ENCODE data around the gene TAF11L14.
"Not testable (repeated sequence)": the region's sequence is repeated elsewhere in the genome, so short reads cannot be mapped to it uniquely, and the experiment has no call there.

The TAF11L14 gene

GRCh38 chr5:17634160-17634559, at the start of gene TAF11L14:
Gene TAF11L14 (plus strand): TSS chr5:17634460.
- DNase-seq, result no peak

GRCh38 chr5:17585658-17586057, 48.6 kb upstream of the TAF11L14 start, which contains the start of gene TAF11L7:
Gene TAF11L7 (minus strand): TSS chr5:17585758.
- not testable (repeated sequence) for DNase-seq

GRCh38 chr5:17590860-17591259, 43.4 kb upstream of the TAF11L14 start, which contains the start of gene TAF11L8:
Gene TAF11L8 (minus strand): TSS chr5:17590960.
- not testable (repeated sequence) for DNase-seq

GRCh38 chr5:17594255-17594654, 40.0 kb upstream of the TAF11L14 start, which contains the start of gene TAF11L9:
Gene TAF11L9 (minus strand): TSS chr5:17594394.
- DNase-seq, result not testable (repeated sequence)

GRCh38 chr5:17597728-17598127, 36.5 kb upstream of the TAF11L14 start, which contains the start of gene TAF11L10:
Gene TAF11L10 (minus strand): TSS chr5:17597828.
- not testable (repeated sequence) for DNase-seq

- not testable (repeated sequence) for DNase-seq
Observed at GRCh38 chr5:17603880-17604279, 30.4 kb upstream of the TAF11L14 start, which contains the start of gene TAF11L11. Gene TAF11L11 (plus strand): TSS chr5:17604183.

- no peak for DNase-seq
Observed at GRCh38 chr5:17604951-17605350, 29.3 kb upstream of the TAF11L14 start.

- not testable (repeated sequence) for DNase-seq
Observed at GRCh38 chr5:17607461-17607860, 26.8 kb upstream of the TAF11L14 start.

- not testable (repeated sequence) for DNase-seq
Observed at GRCh38 chr5:17610092-17610491, 24.2 kb upstream of the TAF11L14 start, which contains the start of gene TAF11L12. Gene TAF11L12 (plus strand): TSS chr5:17610392.

GRCh38 chr5:17614872-17615605, 19.2 kb upstream of the TAF11L14 start:
- DNase-seq, result no peak

- DNase-seq, result no peak
Observed at GRCh38 chr5:17619354-17619753, 14.9 kb upstream of the TAF11L14 start.

GRCh38 chr5:17620627-17621026, 13.6 kb upstream of the TAF11L14 start:
- no peak for DNase-seq

GRCh38 chr5:17625686-17626085, 8.6 kb upstream of the TAF11L14 start:
- no peak for DNase-seq

GRCh38 chr5:17631788-17632187, 2.5 kb upstream of the TAF11L14 start, which contains the start of gene TAF11L13:
Gene TAF11L13 (plus strand): TSS chr5:17632088.
- not testable (repeated sequence) for DNase-seq

GRCh38 chr5:17649232-17649631, 15.0 kb downstream of the TAF11L14 start:
- DNase-seq, result not testable (repeated sequence)

GRCh38 chr5:17655201-17655759, 21.0 kb downstream of the TAF11L14 start:
- not testable (repeated sequence) for DNase-seq

- DNase-seq, result no peak
Observed at GRCh38 chr5:17655921-17656320, 21.7 kb downstream of the TAF11L14 start.

GRCh38 chr5:17663182-17663581, 28.9 kb downstream of the TAF11L14 start:
- no peak for DNase-seq

GRCh38 chr5:17665836-17666235, 31.6 kb downstream of the TAF11L14 start:
- DNase-seq, result no peak

- DNase-seq, result no peak
Observed at GRCh38 chr5:17666726-17667235, 32.5 kb downstream of the TAF11L14 start.

- DNase-seq, result no peak
Observed at GRCh38 chr5:17670353-17670752, 36.1 kb downstream of the TAF11L14 start.

- no peak for DNase-seq
Observed at GRCh38 chr5:17678751-17679324, 44.6 kb downstream of the TAF11L14 start.

Measured in nucleus accumbens (tissue), 56 donors.